22Rv1 (cell line): ENCODE data around the gene BLMH.
"Not testable (repeated sequence)": the region's sequence is repeated elsewhere in the genome, so short reads cannot be mapped to it uniquely, and the experiment has no call there.

Source experiments
- H3K27ac ChIP-seq: fragments of 450-650 bp; 2 replicates; pipeline ENCODE4 v1.5.1; 2017
- ZFX ChIP-seq: fragments of 450-650 bp; IDR thresholded peaks from 2 replicates; pipeline ENCODE4 v1.6.1; 2017; ENCODE audit warnings: antibody characterized with exemption, borderline replicate concordance
- TF ChIP-seq, protein P1 (sequence below): fragments of 450-650 bp; IDR thresholded peaks from 2 replicates; pipeline ENCODE4 v1.5.1; 2017; ENCODE audit warnings: mild to moderate bottlenecking

Gene BLMH

DNA sequence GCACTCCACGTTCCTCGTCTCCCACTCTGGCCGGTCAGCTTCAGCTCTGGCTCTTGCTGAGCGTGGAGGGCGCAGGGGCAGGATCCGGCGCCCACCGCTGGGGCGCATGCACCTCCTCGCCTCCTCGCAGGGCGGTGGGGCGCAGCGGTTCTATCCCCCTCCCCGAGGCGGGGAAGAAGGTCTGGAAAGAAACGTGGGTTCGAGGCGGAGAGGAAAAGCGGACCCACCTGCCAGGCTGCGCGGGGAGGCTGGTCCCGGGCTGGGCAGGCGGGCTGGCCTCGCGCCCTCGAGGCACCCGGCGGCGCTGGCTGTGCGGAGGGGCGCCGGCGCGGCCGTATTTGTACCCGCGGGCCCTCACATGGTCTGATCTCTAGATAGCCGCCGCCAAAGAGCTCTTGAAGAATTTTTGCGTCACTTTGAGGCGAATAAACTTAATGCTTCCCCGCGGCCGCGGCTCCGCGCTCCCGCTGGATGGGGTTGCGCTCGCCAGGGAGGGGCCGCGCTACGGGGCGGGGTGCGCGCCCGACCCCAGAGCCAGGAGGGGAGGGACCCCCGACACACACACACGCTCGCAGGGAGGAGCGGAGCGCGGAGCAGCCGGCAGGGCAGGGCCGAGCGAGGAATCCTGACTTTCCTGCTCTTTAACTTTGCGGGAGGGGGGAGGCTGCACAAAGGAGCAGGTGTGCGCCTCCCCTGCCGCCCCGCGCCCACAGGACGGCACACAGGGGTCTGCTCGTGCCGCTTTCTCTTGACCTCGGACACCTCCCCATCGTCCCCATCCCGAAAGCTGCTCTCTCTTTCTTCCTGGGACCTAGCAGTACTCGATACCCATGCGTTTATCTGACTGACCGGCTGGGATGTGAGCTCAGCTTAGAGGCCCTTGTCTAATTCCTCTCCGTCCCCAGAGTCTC lies 56.1 kb downstream of the BLMH start, which contains the start of gene SLC6A4:
Gene SLC6A4 (minus strand): TSS at position 312 of the 911 bp plus-strand sequence. CDS start 13,739 bp downstream, outside the sequence.
- TF ChIP-seq, protein P1, sequence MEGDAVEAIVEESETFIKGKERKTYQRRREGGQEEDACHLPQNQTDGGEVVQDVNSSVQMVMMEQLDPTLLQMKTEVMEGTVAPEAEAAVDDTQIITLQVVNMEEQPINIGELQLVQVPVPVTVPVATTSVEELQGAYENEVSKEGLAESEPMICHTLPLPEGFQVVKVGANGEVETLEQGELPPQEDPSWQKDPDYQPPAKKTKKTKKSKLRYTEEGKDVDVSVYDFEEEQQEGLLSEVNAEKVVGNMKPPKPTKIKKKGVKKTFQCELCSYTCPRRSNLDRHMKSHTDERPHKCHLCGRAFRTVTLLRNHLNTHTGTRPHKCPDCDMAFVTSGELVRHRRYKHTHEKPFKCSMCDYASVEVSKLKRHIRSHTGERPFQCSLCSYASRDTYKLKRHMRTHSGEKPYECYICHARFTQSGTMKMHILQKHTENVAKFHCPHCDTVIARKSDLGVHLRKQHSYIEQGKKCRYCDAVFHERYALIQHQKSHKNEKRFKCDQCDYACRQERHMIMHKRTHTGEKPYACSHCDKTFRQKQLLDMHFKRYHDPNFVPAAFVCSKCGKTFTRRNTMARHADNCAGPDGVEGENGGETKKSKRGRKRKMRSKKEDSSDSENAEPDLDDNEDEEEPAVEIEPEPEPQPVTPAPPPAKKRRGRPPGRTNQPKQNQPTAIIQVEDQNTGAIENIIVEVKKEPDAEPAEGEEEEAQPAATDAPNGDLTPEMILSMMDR, result no peak
- no peak for TF ChIP-seq ZFX
- no peak within 1 kb of the TSS for H3K27ac ChIP-seq

DNA sequence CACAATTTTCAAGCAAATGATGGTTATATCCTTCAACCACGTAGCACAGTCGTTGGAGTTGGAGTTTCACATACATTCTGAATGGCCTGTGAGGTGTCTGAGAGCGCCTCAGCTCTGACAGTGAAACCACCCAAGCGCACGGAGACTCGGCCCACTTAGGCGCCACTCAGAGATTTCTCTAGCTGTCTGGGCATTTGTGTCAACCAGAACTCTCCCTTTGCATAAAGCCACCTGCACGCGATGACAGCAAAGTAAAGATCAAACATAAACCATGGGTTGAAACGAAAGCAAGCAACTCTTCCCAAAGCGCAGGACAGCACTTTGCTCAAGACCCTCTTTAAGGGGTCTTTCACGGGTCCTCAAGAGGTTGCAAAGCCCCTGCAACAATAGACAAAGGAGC lies 56.8 kb downstream of the BLMH start:
- TF ChIP-seq, protein P1, result no peak
- no peak for TF ChIP-seq ZFX
- H3K27ac ChIP-seq, result no peak overlapping the region

DNA sequence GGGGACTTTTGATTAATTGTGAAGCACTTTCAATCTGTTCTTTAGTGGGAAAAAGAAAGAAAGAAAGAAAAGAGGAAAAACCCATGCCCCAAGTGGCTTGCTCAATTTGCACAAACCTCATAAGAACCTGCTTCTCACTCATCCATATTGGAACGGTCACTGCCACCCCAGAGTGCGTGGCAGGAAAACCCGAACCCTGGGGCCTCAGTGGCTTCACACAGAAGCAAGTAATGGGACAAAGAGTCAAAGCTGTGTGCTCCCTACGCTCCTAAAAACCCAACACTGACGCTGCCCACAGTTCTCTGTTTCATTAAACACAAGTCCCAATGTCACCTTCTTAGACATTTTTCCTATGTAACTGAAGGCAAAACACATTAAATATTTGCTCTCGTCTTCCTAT lies 57.4 kb downstream of the BLMH start:
- no peak for TF ChIP-seq ZFX
- TF ChIP-seq, protein P1, result no peak
- H3K27ac ChIP-seq, result no peak overlapping the region

- no peak for TF ChIP-seq ZFX
- TF ChIP-seq, protein P1, result no peak
- no peak overlapping the region for H3K27ac ChIP-seq
Measured at GRCh38 chr17:30232824-30233427, 58.8 kb downstream of the BLMH start.

DNA sequence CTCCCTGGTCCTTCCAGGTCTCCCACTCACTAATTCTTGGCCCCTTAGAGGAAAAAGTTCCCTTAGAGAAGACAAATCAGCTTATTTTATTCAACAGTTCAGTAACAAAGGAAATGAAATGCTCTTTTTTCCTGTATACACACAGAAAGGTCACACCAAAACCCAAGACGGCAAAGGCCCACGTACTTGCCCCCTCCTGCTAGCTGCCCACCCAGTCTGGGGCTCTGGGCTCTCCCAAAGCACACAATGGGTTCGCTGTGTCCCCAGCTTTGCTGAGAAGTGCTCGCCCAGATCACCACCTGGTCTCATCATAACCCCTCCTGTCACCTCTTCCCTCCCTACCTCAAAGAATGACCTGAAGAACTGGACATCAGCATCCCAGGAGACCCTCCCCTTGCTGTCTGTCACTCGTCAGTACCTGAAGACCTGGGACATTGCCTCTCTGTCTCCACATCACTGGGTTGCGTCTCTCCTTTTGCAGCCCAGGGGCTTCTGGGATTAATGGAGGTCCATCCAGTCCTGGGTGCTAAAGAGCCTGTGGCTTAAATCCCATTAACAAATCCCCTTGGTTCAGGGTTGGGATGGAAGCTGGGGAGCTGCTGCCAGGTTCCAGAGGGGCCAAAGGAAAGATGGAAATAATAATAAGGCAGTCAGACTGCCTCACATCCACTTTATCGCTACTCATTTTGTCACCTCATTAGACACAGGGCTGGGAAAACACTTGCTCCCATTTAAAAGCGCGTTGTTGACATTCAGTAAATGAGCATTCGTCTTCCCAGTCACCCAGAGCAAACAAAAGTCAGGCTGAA lies 59.5 kb downstream of the BLMH start:
- no peak overlapping the region for H3K27ac ChIP-seq
- no peak for TF ChIP-seq ZFX
- TF ChIP-seq, protein P1, result no peak

DNA sequence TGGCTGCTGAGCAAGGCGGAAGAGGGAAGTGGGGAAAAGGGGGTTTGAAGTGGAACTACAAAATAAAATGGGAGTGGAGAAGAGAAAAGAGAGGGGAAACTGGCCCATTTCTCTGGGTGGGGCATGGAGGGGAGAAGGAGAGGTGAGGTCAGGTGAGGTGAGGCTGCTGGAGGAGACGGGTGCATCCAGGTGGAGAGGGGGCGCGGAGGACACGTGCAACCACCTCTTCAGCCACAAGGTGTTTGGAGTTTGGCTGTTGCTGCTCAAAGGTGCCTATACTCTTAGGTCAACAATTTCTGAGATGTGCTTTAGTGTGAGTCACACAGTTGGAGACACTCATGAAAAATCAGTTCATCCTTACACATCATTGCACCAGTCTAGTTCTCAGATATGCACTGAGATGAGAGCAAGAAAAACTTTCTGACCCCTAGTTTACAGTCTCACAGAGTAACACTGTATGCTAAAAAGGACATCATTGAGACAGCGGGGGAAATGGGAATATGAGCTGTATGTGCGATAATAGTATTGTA lies 61.1 kb downstream of the BLMH start:
- no peak for TF ChIP-seq ZFX
- TF ChIP-seq, protein P1, result no peak
- no peak overlapping the region for H3K27ac ChIP-seq

- H3K27ac ChIP-seq, result not testable (repeated sequence)
Measured at GRCh38 chr17:30230009-30230408, 61.7 kb downstream of the BLMH start.
